K562 (cell line): ENCODE results near the gene SCRN3.

ENCODE experiments used
- MEIS2 ChIP-seq: fragments of 450-650 bp; IDR thresholded peaks from 2 replicates; pipeline ENCODE4 v1.6.1; 2014; ENCODE audit warnings: mild to moderate bottlenecking; ENCODE audit not compliant: partially characterized antibody
- STAT5B ChIP-seq: fragments of 250-450 bp; sonication (Bioruptor Pico); IDR thresholded peaks from 2 replicates; pipeline ENCODE4 v1.8.0; 2021; ENCODE audit warnings: mild to moderate bottlenecking, inconsistent platforms

- TF ChIP-seq MEIS2 (no peak), STAT5B (no peak)
Observed at GRCh38 chr2:174362949-174363348, 32.6 kb upstream of the SCRN3 start.
